DMS114 treated with DMSO at 0.1 percent for 48 hours (cell line): ENCODE measurements around the gene CCT5.

Experiments
- DNase-seq: peaks from one replicate; lab custom pipeline; 2025; ENCODE audit not compliant: unreplicated experiment; lab: John Stamatoyannopoulos, UW

CCT5 gene

DNA sequence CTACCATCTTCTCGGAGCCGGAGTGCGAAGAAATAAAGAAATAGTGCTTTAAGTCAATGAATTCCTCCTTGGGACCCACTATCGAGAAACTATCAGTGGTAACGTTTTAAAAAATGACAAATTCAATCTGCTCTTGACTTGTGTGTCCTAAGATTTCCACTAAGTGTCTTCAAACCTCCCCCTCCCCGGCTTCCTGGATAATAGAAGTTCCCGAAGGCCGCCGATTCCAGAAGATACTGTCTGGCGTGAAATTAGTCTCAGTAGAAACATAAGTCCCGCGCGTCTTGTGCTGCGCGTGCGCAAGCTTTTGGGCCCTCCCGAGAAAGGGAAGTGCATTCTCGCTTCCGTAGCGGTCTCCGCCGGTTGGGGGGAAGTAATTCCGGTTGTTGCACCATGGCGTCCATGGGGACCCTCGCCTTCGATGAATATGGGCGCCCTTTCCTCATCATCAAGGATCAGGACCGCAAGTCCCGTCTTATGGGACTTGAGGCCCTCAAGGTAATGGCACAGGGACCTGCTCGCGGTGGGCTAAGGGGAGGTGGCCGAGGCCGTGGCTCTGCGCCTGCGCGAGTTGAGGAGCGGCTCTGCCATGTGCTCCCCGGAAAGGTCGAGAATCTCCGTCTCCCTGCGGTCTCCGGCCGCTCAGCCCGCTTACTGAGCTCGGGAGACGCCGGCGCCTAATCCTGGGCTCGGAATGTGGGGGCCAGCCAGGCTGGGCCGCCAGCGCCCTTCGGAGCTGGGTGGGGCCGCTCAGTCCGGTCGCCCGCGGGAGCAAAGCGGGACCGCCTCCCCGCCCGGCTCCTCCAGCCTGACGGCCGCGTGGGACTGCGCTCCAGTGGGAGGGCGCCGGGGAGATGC is at the start of gene CCT5:
Gene CCT5, plus strand, starts transcription at position 333 of the 858 bp plus-strand sequence. Its CDS starts 61 bp downstream, at position 394.
- peak; percentile 93 for DNase-seq

DNA sequence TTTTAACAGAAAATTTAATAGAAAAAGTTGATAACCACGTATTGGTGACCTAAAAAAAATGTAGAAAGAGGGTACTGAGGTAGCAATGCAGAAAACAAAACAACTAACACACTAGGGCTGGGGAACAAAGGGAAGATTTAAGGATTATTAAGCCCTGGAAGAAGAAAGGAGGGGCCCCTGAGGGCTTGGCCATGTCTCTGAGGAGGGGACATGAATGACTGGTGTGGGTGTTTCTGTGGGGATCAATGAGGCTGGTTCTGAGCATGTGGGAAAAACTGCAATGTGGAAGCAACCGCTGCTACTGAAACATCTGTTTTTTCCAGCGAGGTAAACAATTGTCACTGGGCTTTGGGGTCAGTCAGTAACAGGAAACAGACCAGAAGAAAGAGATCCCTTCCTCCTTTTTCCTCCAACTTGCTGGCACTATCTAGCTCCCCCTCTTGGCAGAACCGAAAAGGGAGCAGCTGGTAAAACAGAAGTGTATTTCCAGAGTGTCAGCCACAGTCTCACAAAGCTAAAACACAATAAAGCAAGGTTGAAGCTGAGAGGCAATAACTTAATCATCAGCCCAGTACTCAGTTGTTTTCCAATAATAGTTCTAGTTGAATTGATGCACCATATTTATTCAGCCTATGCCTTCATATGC is 48.7 kb upstream of the CCT5 start:
- no peak for DNase-seq

DNA sequence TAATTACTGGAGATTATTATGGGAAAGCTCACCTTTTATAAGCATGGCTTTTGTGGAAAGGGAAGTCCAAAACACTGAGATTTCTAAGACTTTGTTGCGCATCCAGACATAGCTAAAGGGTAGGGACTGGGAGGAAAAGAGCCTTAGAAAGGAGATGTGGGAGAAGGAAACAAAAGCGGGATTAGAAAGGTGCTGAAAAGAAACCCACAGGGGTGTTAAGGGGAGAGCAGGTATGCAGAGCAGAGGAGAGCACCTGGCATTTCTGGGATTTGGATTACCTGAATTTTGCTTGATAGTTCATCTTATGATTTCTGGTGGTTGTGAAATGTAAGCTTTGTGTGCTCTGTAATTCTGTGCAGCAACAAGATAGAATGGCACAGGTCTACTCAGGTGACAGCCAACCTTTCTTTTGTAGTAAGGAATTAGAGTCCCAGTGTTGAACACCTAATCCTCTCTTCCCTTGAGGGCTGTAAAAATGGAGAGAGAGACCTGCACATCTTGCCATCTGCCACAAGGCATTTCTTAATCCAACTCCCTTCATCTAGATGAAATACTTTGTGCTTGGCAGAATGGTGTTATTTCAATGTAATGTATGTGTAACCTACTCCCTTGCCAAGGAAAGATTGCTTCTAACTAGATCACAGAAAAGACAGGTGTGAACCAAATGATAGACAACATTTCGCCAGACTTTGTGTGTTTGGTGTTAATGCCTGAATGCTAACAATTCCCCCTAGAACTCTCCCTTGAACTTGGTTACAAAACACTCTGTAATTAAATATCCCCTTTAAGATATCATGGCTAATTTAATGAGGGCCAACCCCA is 47.8 kb upstream of the CCT5 start:
- no peak for DNase-seq

DNA sequence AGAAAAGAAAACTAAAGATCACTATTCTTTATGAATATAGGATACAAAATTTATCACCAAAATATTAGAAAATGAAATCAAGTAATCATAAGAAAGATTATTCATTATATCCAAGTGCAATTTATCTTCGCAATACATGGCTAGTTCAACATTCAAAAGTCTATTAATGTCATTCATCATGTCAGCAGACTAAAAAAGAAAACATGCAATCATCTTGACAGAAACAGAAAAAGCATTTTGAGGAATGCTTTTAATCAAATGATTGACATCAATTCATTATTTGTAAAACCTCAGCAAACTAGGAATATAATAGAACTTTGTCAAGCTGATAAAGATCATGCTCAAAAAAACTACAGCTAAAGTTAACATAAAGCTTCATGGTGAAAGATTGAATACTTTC is 41.1 kb upstream of the CCT5 start:
- DNase-seq, result no peak

DNA sequence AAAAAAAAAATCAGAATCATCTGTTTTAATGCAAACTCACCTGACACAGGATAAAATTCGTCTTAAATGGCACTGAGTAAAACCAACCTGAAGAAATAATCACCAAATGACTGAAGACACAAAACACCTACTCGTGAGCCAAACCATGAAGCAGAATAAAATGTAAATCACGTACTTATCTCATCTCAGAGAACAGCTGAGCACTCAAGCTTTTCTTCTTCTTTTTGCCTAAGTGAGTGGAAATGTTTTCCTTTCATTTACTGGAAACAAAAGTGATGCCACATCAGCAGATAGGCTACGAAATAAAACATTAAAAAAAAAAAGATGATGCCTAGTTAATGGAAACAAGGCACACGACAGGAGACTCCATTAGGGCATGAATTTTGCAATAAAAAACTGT is 36.8 kb upstream of the CCT5 start:
- no peak for DNase-seq

DNA sequence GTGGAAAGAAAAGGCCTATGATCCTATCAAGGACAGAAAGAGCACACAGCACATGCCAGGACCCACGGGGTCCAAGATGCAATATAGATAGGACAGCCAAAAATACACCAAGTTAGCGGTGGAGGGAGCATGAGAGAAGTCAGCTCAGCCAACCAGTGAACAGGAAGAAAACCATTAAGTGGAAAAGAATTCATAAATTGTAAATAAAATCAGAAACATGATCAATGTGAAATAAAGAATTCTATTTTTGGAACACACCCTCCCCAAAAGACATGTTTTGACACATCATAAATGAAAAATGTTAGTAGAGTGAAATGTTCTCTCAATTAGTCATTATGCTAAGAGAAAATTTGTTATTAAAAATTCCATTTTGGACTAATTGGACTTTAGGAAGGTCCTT is 36.0 kb upstream of the CCT5 start:
- DNase-seq, result no peak

DNA sequence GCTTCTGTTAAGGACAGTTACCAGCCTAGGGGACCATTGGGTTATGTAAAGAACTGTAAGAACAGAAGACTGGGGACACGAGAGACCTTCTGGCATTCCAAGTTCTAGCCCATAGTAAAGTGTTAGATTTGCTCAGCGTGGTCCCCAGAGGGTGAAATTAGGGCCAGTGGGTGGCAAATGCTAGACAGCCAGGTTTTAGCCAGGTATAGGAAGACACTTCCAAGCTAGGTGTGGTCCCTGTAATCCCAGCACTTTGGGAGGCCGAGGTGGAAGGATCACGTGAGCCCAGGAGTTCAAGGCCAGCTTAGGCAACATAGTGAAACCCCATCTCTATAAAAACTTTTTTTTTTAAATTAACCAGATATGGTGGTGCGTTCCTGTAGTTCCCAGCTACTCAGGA is 34.7 kb upstream of the CCT5 start:
- no peak for DNase-seq

DNA sequence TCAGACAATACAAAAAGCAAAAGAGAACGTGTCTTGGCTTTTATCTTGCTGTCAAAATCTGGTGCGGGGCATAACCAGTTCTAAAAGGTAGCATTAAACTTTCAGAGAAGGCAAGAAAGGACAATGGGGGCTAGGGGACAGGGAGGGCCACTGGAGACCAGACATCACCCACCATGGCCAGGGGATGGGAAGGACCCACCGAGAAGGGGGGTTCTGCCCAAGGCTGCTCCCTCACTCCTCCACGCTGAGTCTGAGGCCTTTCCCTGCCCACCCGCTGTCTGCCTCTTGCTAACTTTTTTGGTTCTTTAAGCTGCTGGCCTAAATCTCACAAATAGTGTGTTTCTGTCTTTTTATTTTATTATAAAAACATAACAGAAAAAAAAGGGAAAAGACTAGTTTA is 34.0 kb upstream of the CCT5 start:
- DNase-seq, result no peak

DNA sequence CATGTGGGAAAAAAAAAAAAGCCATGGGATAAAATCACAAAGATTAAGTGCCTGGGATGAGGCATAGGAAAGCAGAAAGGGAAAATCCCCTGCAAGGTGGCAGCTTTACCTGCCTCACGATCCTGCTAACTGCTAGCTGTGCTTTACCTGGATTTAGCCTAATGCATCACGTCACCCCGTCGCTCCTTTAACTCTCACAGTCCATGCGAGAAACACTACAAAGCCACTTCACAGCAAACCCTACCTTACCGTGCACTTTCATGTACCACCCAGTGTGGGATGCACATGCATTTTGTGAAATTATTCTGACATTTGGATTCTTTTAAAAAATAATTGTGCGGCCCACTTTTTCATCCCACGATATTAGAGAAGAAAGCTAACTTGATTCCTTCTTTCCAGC is 31.4 kb upstream of the CCT5 start:
- DNase-seq, result no peak

DNA sequence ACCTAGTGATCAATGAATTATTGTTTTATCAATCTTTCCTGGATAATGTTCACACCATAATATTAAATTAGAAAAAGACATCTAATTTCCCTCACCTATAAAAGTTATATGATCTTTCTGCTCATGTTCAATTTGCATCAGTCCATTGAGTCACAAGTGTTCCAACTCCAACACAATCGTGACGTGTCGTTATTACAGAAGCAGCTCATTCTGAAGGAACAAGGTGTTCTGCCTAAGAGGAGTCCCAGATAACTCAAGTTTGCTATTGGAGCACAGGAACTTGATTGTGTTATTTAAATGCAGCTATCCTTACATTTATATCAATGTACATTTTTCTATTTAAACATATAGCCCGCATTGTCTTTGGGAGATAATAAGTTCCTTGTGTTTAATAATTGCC is 31.0 kb upstream of the CCT5 start:
- no peak for DNase-seq

DNA sequence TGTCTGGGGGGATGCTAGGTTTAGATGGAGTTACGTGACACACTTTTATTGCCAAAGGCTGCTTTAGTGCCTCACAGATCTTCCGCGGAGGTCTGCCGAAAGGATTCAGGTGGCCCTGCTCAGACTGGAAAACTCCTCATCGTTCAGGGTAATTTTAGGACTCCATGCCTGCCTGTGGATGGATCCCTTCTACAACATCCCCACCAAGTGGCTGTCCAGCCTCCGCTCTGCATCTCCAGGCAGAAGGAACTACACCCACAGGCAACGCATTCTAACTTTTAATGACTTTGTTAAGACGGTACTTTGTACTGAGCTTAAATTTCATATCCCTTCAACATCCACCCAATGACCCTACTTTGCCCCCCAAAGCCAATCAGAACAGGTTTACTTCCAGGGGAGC is 29.8 kb upstream of the CCT5 start:
- no peak for DNase-seq

DNA sequence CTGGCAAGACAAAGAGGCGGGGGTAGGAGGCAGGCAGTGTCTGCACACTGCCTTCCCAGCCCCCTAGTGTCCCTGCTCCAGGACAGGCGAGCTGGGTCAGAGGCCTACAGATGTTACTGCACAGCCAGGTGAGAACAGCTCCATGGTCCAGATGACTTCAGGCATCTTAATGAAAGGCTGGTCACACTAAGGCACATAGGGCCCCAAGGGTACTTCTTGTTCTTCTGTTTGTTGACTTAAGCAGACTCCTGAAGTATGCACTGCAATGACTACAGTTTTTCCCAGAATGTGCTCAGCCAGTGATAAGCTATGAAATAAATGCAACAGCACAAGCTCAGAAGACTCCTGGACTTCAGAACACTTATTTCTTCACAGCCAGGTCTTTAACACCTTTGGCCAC is 27.8 kb upstream of the CCT5 start:
- no peak for DNase-seq

DNA sequence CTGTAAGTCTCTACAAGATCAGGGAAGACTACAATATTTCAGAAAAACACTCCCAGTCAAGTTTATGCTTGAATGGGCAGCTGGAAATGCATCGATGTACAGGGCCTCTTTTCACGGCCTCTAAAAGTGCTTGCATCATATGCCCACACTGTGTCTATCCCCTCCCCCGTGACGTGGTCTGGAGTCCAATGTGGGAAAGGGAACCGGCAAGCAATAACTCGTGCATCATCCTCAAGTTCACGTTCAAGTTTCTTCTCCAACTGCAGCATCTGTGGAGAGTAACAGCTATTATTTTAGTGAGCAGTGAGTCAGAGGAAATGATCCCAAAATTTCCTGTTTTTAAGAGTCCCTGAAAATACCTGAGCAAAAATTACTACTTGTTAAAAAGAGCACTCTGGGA is 22.7 kb upstream of the CCT5 start:
- DNase-seq, result no peak

DNA sequence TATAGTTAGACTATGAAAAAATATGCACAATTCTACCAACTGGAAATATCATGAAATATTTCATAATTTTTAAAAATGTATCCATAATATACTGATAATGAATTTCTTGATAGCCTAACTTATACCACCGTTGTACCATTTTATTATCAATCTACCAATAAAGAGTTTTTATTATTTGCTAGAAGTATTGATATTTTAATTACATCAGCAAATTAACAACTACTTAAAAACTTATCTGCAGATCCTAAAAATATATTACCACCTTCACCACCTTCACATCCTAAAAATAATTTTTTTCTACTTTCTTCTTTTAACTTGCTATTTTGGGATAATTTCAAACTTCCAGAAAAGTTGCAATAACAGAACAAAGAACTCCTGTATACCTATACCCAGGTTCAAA is 21.8 kb upstream of the CCT5 start:
- no peak for DNase-seq

DNA sequence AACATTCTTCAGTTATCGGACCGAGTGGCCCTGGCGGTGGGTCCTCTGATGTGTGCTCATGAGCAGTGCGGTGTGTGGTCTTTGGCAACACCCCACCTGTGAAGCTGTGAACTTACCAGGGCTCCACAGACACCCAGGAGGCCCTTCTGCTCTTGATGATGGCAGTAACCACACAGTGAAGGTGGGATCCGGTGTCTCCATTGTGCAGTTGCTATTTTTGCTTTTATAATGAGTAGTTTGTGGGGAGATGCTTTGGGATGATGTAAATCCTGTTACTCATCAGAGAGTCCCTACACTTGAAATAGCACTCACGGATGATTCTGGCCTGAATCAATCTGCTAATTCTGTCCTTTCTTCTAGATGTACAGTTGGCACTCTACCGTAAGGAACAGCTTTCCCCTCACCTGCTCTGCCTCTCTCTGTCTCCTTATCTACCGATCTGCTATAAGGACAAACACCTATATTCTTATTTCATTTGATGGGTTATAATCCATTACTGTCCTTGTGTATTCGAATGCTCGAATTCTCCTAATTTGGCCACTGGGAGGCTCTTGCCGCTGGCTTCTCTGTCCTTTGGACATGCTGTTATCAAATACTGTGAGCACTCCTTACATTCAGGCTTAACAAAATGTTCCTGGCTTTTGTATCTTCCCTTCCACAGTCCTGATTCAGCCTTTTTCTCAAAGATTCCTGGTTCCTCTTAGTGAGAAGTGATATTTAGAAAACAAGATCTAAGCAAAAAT is 20.6 kb upstream of the CCT5 start:
- no peak for DNase-seq

DNA sequence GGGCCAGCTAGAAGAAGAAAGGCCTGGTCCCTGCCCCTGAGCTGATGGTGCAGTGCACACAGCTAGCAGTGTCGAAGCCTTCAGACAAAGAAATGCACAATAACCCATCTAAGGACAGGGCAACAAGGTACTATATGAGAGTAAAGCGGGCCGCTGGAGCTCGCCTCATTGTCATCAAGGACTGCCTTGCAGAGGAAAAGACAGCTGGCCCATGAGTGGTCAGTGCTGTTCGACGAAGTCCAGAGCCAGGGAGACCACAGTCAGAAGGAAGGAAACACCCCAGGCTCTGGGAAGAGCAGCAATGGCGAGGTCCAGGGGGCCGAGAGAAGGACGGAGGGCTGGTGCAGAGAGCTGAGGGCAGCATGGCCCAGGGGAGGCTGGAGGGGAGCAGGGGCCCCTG is 17.7 kb upstream of the CCT5 start:
- no peak for DNase-seq

DNA sequence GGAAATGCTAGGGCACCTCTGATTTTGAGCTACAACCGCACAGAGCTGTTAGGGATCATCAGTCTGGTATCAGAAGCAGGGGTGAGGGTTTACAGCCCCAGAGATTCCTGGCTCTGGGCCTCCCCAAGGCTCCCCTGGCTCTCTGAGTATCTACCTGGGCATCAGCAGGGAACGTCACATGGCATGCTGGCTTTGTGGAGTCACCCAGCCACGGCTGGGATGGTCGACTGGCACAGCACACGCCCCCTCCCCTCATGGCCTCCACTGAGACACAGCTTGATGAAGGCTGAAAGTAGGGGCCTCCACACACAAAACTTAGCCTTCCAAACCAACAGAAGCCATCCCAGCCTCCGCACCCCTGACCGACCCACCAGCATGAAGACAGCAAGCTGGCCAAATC is 17.1 kb upstream of the CCT5 start:
- no peak for DNase-seq

DNA sequence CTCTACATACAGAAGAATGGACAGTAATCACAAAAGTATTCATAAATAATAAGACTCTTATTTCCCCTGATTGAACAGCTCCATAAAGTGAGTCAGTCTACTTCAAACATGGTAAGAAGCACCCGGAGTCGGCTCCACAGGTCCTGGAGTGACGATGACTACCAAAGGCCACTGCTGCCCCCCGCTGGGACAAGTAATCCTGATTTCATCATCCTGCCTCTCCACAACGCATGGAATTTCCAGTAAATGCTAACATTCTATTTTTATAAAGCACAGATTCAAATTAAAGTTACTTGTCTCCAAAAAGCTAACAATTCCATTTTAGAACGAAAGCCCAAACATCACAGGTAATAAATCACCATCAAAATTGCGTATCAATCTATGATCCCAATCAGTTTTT is 16.6 kb upstream of the CCT5 start:
- DNase-seq, result no peak

DNA sequence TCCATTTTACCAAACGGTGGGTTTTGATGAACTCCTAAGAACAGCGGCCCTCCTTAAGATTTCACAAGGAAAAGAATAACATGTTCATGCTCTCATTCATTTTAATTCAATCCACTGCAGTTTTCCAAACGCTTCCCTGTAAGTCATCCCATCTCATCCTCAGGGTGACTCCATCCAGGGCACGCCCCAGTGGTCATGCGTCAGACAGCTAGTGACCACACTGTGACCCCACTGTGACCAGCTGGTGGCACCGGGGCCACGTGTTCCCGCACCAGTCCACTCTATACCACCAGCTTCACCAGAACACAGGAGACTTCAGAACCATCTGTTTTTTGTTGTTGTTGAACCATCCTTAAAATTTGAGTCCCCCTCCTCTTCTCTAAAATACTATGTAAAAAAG is 14.7 kb upstream of the CCT5 start:
- no peak for DNase-seq

DNA sequence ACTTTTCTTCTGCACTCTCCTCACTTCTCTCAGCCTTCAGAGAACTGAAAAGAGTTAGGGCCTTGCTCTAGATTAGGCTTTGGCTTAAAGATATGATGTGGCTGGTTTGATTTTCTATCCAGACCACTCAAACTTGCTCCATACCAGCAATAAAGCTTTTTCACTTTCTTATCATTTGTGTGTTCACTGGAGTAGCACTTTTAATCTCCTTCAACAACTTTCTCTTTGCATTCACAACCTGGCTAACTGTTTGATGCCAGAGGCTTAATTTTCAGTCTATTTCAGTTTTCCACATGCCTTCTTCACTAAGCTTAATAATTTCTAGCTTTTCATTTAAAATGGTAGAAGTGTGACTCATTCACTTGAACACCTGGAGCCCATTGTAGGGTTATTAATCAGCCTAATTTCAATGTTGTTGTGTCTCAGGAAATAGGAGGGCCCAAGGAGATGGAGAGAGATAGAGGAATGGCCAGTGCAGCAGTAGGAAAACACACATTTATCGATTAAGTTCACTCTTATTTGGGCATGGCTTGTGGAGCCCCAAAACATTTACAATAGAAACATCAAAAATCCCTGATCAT is 6.3 kb upstream of the CCT5 start:
- no peak for DNase-seq
